ENCODE measurements around the gene L3HYPDH.

The L3HYPDH gene

GRCh38 chr14:59435987-59436386 is 48.2 kb downstream of the L3HYPDH start:
- TF ChIP-seq, protein P1, sequence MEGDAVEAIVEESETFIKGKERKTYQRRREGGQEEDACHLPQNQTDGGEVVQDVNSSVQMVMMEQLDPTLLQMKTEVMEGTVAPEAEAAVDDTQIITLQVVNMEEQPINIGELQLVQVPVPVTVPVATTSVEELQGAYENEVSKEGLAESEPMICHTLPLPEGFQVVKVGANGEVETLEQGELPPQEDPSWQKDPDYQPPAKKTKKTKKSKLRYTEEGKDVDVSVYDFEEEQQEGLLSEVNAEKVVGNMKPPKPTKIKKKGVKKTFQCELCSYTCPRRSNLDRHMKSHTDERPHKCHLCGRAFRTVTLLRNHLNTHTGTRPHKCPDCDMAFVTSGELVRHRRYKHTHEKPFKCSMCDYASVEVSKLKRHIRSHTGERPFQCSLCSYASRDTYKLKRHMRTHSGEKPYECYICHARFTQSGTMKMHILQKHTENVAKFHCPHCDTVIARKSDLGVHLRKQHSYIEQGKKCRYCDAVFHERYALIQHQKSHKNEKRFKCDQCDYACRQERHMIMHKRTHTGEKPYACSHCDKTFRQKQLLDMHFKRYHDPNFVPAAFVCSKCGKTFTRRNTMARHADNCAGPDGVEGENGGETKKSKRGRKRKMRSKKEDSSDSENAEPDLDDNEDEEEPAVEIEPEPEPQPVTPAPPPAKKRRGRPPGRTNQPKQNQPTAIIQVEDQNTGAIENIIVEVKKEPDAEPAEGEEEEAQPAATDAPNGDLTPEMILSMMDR (IDR thresholded peaks at IDR 0.05; ENCODE audit: control extremely low read depth, extremely low read depth, low read depth, missing control alignments): no peak
- POLR2A ChIA-PET: no interaction called here
- CTCF ChIA-PET: interaction anchor here (1.5 to 2.0 kb wide), 4 partner anchors 8 to 312 kb away, joined by 5 to 7 read pairs (median 6); no protein-coding TSS in a partner anchor
- DNase-seq (ENCODE audit: extremely low spot score): no peak

GRCh38 chr14:59435101-59435500 is 49.1 kb downstream of the L3HYPDH start:
- no peak for DNase-seq (ENCODE audit: extremely low spot score)
- TF ChIP-seq, protein P1 (IDR thresholded peaks at IDR 0.05; ENCODE audit: control extremely low read depth, extremely low read depth, low read depth, missing control alignments): no peak
- CTCF ChIA-PET: interaction anchor here (1.5 to 2.0 kb wide), 4 partner anchors 8 to 311 kb away, joined by 5 to 7 read pairs (median 6); no protein-coding TSS in a partner anchor
- POLR2A ChIA-PET: no interaction called here

GRCh38 chr14:59429790-59430189 is 54.4 kb downstream of the L3HYPDH start:
- ChIA-PET POLR2A (no interaction called here), CTCF (interaction anchor here (2.4 kb wide), 1 partner anchor 14 kb away, joined by 9 read pairs; no protein-coding TSS in a partner anchor)
- TF ChIP-seq, protein P1 (IDR thresholded peaks at IDR 0.05; ENCODE audit: control extremely low read depth, extremely low read depth, low read depth, missing control alignments): no peak
- DNase-seq (ENCODE audit: extremely low spot score): no peak

DNA sequence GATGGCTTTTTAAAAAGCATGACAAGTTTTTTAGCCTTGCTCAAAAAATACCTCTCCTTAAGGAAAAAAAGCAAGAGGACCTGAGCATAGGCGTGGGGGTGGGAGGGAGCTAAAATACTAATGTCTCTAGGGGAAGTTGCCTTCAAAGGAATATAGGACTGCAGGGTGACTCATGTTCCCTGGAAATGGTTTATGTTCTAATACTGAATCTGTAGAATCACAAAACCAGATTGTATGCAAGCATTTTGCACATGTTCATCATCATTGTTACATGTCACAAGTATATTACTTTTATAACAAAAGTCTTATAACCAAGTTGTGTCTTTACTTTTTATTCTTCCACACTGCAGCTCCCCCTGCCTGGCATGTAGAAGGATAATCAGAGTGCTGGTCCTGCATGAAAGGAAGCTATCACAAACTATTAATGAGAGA is 55.6 kb downstream of the L3HYPDH start:
- POLR2A ChIA-PET: no interaction called here
- TF ChIP-seq, protein P1 (IDR thresholded peaks at IDR 0.05; ENCODE audit: control extremely low read depth, extremely low read depth, low read depth, missing control alignments): no peak

DNA sequence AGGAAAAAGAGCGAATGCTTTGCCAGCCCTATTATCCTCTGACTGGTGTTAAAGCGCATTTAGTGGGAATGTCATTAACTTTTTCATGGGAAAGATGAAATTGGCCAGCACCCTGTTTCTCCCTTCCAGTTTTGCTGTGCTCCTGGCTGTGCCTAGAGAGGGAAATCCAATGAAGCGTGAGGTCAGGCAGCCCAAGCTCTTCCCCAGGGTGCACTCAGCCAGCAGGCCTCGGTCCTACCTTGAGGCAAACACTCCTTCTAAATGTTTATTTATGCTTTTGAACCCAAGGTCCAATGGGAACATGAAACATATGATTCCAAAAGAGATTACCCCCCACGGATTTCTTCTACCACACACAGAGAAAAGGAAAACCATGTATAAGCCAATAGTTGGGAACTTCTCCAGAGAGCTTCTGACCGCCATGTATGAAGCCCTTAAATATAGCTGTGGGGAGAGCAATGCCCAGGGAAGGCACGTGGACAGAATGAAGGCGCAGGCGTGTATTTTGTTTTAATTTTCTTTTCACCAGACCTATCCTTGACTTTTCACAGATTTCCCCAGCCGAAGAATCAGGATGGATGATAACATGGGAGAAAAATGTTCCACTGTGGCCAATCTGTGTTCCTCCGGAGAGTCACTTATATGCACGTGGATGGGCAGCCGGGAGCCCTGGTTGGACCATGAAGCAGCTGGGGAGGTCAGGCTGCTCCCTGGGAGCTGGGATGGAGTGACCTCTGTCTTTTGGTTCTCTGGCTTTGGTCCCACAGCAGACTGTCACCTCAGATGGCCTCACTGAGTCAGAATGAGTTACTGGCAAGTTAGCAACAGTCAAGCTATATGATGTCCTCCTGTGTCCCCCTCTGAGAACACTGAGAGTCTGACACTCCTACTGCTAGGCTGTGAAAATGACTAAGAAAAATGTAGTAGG is 56.3 kb downstream of the L3HYPDH start:
- TF ChIP-seq, protein P1 (IDR thresholded peaks at IDR 0.05; ENCODE audit: control extremely low read depth, extremely low read depth, low read depth, missing control alignments): no peak
- ChIA-PET POLR2A (no interaction called here), CTCF (interaction anchor here (0.7 to 2.4 kb wide), 6 partner anchors 16 to 305 kb away, joined by 3 to 9 read pairs (median 3); no protein-coding TSS in a partner anchor)
- DNase-seq (ENCODE audit: extremely low spot score): no peak

More for the DNA sequence above, 55.6 kb downstream of the L3HYPDH start:
- DNase-seq (ENCODE audit: extremely low spot score): no peak
- CTCF ChIA-PET: interaction anchor here (0.7 to 2.4 kb wide), 6 partner anchors 15 to 306 kb away, joined by 3 to 9 read pairs (median 3); no protein-coding TSS in a partner anchor

DNA sequence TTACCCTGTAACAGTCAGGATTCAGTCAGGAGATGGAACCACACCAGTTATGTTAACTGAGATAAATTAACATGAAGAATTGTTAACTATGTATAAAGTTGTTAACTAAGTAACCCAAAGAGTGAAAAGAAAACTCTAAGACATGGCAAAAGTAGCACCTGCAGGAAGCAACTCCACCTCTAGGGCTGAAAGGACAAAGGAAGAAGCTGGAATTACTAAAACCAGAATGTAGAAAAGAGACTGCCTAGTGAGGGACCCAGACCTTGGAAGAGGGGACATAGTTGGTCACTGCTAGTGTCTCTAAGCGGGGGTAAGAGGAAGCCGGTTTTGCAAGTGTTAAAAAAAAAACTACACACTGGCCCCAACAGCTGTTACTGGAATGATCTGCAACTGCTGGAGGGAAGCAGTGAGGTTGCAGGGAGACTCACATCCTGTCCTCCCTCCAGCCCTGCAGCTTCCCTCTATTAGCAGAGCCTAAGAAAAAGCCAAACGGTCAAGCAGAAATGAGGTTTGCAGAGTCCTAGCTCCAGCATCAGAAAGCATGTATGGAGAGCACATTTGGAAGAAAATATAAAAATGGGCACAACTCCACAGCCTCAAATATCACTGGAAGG is 58.8 kb downstream of the L3HYPDH start:
- ChIA-PET POLR2A (no interaction called here), CTCF (interaction anchor here (1.5 kb wide), 1 partner anchor 18 kb away, joined by 3 read pairs; no protein-coding TSS in a partner anchor)
- TF ChIP-seq, protein P1 (IDR thresholded peaks at IDR 0.05; ENCODE audit: control extremely low read depth, extremely low read depth, low read depth, missing control alignments): no peak
- no peak for DNase-seq (ENCODE audit: extremely low spot score)

All from GM10248 (cell line).